Activated CD4-positive, alpha-beta T cell treated with anti-CD3 and anti-CD28 coated beads for 1 hour (primary cell): ENCODE measurements around the gene LIN54.
"Not testable (repeated sequence)": the region's sequence is repeated elsewhere in the genome, so short reads cannot be mapped to it uniquely, and the experiment has no call there.

Experiments used
- DNase-seq: peaks from one replicate; pipeline ENCODE4 v3.0.0-alpha.2; 2020

The LIN54 gene

GRCh38 chr4:82939414-82939813 lies 71.2 kb downstream of the LIN54 start:
- DNase-seq: no peak

- DNase-seq: no peak
Measured at GRCh38 chr4:82934441-82934840, 76.2 kb downstream of the LIN54 start.

- DNase-seq: no peak
Measured at GRCh38 chr4:82930848-82931755, 79.5 kb downstream of the LIN54 start.

GRCh38 chr4:82921795-82922194 lies 88.8 kb downstream of the LIN54 start:
- DNase-seq: no peak

GRCh38 chr4:82919386-82919785 lies 91.2 kb downstream of the LIN54 start:
- no peak for DNase-seq

- DNase-seq: no peak
Measured at GRCh38 chr4:82918091-82918490, 92.5 kb downstream of the LIN54 start.

GRCh38 chr4:82913968-82914367 lies 96.7 kb downstream of the LIN54 start:
- DNase-seq: not testable (repeated sequence)

GRCh38 chr4:82913305-82913704 lies 97.3 kb downstream of the LIN54 start:
- no peak for DNase-seq

GRCh38 chr4:82909326-82909725 lies 101.3 kb downstream of the LIN54 start:
- DNase-seq: no peak

GRCh38 chr4:82906469-82906868 lies 104.2 kb downstream of the LIN54 start:
- DNase-seq: no peak

- no peak for DNase-seq
Measured at GRCh38 chr4:82905205-82905604, 105.4 kb downstream of the LIN54 start.

GRCh38 chr4:82903737-82904136 lies 106.9 kb downstream of the LIN54 start:
- DNase-seq: no peak

- no peak for DNase-seq
Measured at GRCh38 chr4:82901183-82901718, 109.4 kb downstream of the LIN54 start.

GRCh38 chr4:82900411-82901182 lies 110.0 kb downstream of the LIN54 start, which contains the start of gene THAP9:
THAP9 (plus strand) TSS chr4:82900735; CDS start chr4:82900803, 68 bp downstream.
- DNase-seq: peak; percentile 97

GRCh38 chr4:82900066-82900410 lies 110.6 kb downstream of the LIN54 start:
- DNase-seq: no peak

GRCh38 chr4:82899374-82900065 lies 111.1 kb downstream of the LIN54 start:
- DNase-seq: no peak

GRCh38 chr4:82898322-82899243 lies 112.0 kb downstream of the LIN54 start:
- DNase-seq: no peak

GRCh38 chr4:82896755-82897154 lies 113.9 kb downstream of the LIN54 start:
- no peak for DNase-seq

- DNase-seq: no peak
Measured at GRCh38 chr4:82893942-82894341, 116.7 kb downstream of the LIN54 start.

- DNase-seq: no peak
Measured at GRCh38 chr4:82892467-82892802, 118.2 kb downstream of the LIN54 start.

- DNase-seq: no peak
Measured at GRCh38 chr4:82891707-82892466, 118.7 kb downstream of the LIN54 start.
